Measurements from ENCODE around the gene SMARCD1.
A peak's percentile ranks its signal among the peaks of the same experiment; 100 is the strongest.

Gene SMARCD1

GRCh38 chr12:50073712-50074111 lies 11.4 kb upstream of the SMARCD1 start:
- H4K20me1 ChIP-seq (ENCODE audit: insufficient read depth, low read length, poor library complexity, severe bottlenecking) = no peaks in the 10 kb centered on the region
- H3K4me1 ChIP-seq (ENCODE audit: insufficient read depth, low read length, poor library complexity, severe bottlenecking) = peaks cover 5% of the 10 kb centered on the region
- H3K9me2 ChIP-seq (replicated peaks; ENCODE audit: low read depth, low read length) = no peaks in the 10 kb centered on the region
- no peaks in the 10 kb centered on the region for H3K9me3 ChIP-seq (ENCODE audit: insufficient read depth, low read depth, low read length)
- H3K36me3 ChIP-seq (ENCODE audit: insufficient read depth, low read length) = no peaks in the 10 kb centered on the region
- no peak overlapping the region for H3K9ac ChIP-seq (ENCODE audit: low read depth, low read length, poor library complexity, severe bottlenecking)
- H3F3A ChIP-seq (ENCODE audit: low read depth) = no peaks in the 10 kb centered on the region
- no peaks in the 10 kb centered on the region for H3K79me2 ChIP-seq (ENCODE audit: insufficient read depth, low read length)
- H2AFZ ChIP-seq (ENCODE audit: low read length) = no peak overlapping the region
- H3K27me3 ChIP-seq (ENCODE audit: insufficient read depth, low read length, poor library complexity, severe bottlenecking) = no peaks in the 10 kb centered on the region
- H3K4me3 ChIP-seq (ENCODE audit: low read length, poor library complexity, severe bottlenecking) = no peak overlapping the region
- no peak for TF ChIP-seq EZH2phosphoT487 (IDR thresholded peaks at IDR 0.05; ENCODE audit: borderline replicate concordance)
- TF ChIP-seq CTCF (conservative IDR thresholded peaks at IDR 0.05; ENCODE audit: low read length) = no peak
- no peak overlapping the region for H3K4me2 ChIP-seq (ENCODE audit: low read depth, low read length, poor library complexity, severe bottlenecking)

DNA sequence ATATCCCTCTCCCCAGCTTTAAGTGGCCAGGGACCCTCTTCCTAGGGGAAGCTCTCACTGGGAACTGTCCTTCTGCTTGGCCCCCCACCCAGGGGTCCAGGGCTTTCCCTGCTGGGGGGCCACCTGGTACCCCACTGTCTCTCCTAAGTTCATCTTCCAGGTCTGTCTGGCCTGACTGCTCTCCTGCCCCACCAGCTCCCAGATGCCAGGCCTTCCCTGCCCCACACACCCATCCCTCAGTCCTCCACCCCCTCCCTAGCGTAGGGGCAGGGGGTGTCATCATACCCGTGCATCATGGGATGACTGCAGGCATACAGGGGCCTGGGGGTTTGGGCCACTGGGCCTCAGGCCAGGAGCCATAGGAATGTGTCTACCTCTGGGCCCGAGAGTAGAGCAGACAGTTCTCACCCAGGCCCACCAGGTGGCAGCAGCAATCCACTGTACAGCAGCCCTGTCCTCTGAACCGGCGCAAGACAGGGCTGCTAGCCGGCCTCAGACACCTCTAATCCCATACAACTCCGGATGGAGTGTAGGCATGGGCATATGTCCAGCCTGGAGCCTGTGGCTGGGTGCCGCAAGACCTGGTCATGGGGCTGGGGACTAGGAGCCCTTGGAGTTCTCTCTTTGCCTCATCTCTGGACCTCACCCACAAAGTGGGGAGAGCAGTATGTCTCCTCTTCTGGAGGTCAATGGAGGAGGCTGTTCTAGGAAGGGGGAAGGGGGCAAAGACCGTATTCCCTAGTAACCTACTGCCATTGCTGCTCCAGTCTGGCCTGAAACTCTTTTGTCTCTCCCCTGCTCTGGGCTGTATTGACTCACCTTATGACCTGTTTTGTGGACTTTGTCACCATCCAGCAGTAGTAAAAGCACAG lies 10.0 kb upstream of the SMARCD1 start:
- H3K9me2 ChIP-seq (replicated peaks; ENCODE audit: low read depth, low read length) = no peaks in the 10 kb centered on the region
- peaks cover 5% of the 10 kb centered on the region for H3K4me1 ChIP-seq (ENCODE audit: insufficient read depth, low read length, poor library complexity, severe bottlenecking)
- TF ChIP-seq EZH2phosphoT487 (IDR thresholded peaks at IDR 0.05; ENCODE audit: borderline replicate concordance) (no peak), CTCF (conservative IDR thresholded peaks at IDR 0.05; ENCODE audit: low read length) (peak; percentile 86)
- H3K9me3 ChIP-seq (ENCODE audit: insufficient read depth, low read depth, low read length) = no peaks in the 10 kb centered on the region
- no peak overlapping the region for H3K9ac ChIP-seq (ENCODE audit: low read depth, low read length, poor library complexity, severe bottlenecking)
- no peak overlapping the region for H3K4me3 ChIP-seq (ENCODE audit: low read length, poor library complexity, severe bottlenecking)
- H3K27me3 ChIP-seq (ENCODE audit: insufficient read depth, low read length, poor library complexity, severe bottlenecking) = no peaks in the 10 kb centered on the region
- H3K36me3 ChIP-seq (ENCODE audit: insufficient read depth, low read length) = no peaks in the 10 kb centered on the region
- no peaks in the 10 kb centered on the region for H3K79me2 ChIP-seq (ENCODE audit: insufficient read depth, low read length)
- no peaks in the 10 kb centered on the region for H4K20me1 ChIP-seq (ENCODE audit: insufficient read depth, low read length, poor library complexity, severe bottlenecking)
- H3F3A ChIP-seq (ENCODE audit: low read depth) = no peaks in the 10 kb centered on the region
- H3K4me2 ChIP-seq (ENCODE audit: low read depth, low read length, poor library complexity, severe bottlenecking) = no peak overlapping the region
- H2AFZ ChIP-seq (ENCODE audit: low read length) = no peak overlapping the region

DNA sequence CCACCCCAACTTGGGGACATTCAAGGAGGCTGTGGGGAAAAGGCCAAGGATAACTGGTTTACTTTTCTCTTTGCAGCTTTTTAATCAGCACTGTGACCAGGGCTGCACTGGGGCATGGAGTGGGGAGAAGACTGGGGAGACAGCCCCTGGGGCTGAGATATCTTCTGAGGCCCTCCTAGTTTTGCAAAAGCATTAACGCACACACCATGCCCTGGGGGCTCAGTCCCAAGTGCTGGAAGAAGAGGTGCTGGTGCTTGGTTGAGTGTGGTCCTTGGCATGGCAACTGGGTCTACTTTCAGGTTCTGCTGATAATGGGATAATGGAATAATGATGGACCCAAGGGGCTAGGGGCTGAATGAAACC lies 9.4 kb upstream of the SMARCD1 start:
- Histone ChIP-seq H4K20me1 (ENCODE audit: insufficient read depth, low read length, poor library complexity, severe bottlenecking) (no peaks in the 10 kb centered on the region), H3K9me2 (replicated peaks; ENCODE audit: low read depth, low read length) (no peaks in the 10 kb centered on the region), H3K4me3 (ENCODE audit: low read length, poor library complexity, severe bottlenecking) (no peak overlapping the region), H3K27me3 (ENCODE audit: insufficient read depth, low read length, poor library complexity, severe bottlenecking) (no peaks in the 10 kb centered on the region), H3K4me1 (ENCODE audit: insufficient read depth, low read length, poor library complexity, severe bottlenecking) (peaks cover 2% of the 10 kb centered on the region), H3K9me3 (ENCODE audit: insufficient read depth, low read depth, low read length) (no peaks in the 10 kb centered on the region), H3F3A (ENCODE audit: low read depth) (no peaks in the 10 kb centered on the region), H3K9ac (ENCODE audit: low read depth, low read length, poor library complexity, severe bottlenecking) (no peak overlapping the region), H3K36me3 (ENCODE audit: insufficient read depth, low read length) (no peaks in the 10 kb centered on the region), H3K79me2 (ENCODE audit: insufficient read depth, low read length) (no peaks in the 10 kb centered on the region), H3K4me2 (ENCODE audit: low read depth, low read length, poor library complexity, severe bottlenecking) (no peak overlapping the region), H2AFZ (ENCODE audit: low read length) (no peak overlapping the region)
- TF ChIP-seq EZH2phosphoT487 (IDR thresholded peaks at IDR 0.05; ENCODE audit: borderline replicate concordance) (no peak), CTCF (conservative IDR thresholded peaks at IDR 0.05; ENCODE audit: low read length) (no peak)
